GM18907 (cell line): ENCODE measurements around the gene DMRTA1.
"Not testable (repeated sequence)": the region's sequence is repeated elsewhere in the genome, so short reads cannot be mapped to it uniquely, and the experiment has no call there.

Experiments
- ATAC-seq: cut with Tn5 transposase; IDR thresholded peaks from one replicate; pipeline ENCODE4 v1.9.1; 2021; ENCODE audit warnings: mild to moderate bottlenecking, moderate library complexity; ENCODE audit not compliant: unreplicated experiment

DMRTA1 gene

DNA sequence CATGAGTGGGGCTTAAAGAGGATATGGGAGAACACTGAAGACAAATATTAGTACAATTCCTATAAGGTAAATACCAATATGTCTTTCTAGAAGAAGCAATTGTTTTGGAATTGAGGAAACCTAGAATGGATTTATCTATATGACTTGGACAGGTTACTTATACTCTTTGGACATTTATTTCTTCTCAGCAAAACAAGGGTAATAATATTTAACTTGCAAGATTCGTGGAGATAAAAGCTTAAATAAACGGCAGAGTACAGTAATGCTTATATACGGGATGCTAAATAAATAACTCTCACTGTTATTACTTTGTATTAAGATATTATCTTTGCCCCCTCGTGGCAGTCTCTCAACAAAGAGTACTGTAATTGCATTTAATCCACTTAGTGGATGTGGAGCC, 8.6 kb downstream of the DMRTA1 start:
- no peak for ATAC-seq

DNA sequence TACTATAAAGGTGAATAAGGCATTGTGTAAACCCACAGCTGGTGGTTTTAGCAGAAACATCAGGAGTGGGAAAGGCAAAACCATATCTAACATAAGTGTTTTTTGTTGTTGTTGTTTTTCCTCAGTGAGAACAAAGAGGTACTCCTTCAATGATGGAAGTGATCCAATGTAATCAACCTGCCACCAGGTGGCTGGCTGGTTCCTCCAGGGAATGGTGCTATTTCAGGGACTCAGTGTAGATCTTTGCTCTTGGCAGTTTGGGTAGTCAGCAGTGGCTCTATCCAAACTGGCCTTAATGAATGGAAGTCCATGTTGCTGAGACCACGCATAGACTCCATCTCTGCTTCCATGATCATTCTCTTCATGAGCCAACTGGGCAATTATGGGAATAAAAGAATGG, 10.8 kb downstream of the DMRTA1 start:
- no peak for ATAC-seq

DNA sequence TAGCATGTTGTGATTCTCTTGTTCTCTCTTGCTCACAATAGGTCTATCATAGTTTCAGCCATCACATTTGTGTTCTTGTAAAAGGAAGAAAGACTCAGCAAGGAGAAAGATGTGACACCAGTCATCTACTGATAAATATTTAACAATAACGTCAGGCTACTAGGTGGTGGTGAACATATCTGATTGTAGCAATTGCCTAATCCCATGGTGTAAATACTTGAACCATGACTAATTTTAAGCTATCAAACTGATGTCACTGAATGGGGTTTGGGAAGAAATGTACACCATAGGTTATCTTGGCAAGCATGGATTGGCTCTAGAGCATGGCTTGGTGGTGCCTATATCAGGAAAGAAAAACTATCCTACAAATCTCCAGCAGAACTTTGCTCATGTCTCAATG, 16.6 kb downstream of the DMRTA1 start:
- ATAC-seq: no peak

- ATAC-seq: peak; percentile 85
These were observed 23.4 kb downstream of the DMRTA1 start for GRCh38 chr9:22469928-22470544.

- ATAC-seq: no peak
These were observed 34.9 kb downstream of the DMRTA1 start for GRCh38 chr9:22481566-22481965.

DNA sequence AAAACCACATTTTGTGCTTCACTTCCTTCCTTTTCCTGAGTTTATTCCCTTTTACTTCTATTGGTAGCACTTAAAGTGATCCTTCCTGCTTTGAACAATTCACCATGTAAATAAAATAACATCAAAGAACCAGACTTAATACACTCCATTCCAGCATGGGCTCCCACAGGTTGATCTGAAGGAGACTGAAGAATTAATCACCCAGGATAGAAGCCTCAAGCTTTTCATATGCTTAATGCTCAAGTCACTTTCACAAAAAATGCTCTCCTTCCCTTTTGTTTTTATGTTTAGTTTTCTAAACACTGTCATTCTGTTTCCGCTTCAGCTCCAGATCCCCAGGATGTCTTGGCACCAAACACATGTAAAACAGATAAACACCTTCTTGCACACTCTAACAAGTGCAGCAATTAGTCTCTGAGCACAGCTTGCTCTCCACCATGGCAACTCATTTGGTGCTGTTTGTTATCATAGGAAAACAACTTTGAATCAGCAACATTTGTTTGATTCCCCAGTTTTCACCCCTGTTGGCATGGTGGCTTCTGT, 37.0 kb downstream of the DMRTA1 start:
- no peak for ATAC-seq

GRCh38 chr9:22496197-22496596, 49.6 kb downstream of the DMRTA1 start:
- not testable (repeated sequence) for ATAC-seq
